Activated T-helper 2 cell treated with anti-CD3 and anti-CD28 coated beads, Interferon-gamma antibody, Interleukin-2, Interleukin-4, amounts not matched to agents 10 μg/mL and 5 μg/mL and 100 μg/mL, durations not matched to agents 14 hours and 24 hours and 36 hours (primary cell): ENCODE measurements around the gene DCHS1. TPM values are rescaled to one million over a fixed set of nuclear protein-coding genes. Genes with fewer than 3 reads are reported as not detected.
A peak's percentile ranks its signal among the peaks of the same experiment; 100 is the strongest.

Experiments used
- DNase-seq: peaks from one replicate; pipeline ENCODE4 v3.0.0; 2021; ENCODE audit warnings: low spot score
- H3K27ac Mint-ChIP-seq: one replicate; pipeline ENCODE4 v1.8.0; 2021; ENCODE audit warnings: mixed read lengths
- H3K27me3 Mint-ChIP-seq: one replicate; pipeline ENCODE4 v1.8.0; 2021; ENCODE audit warnings: low read depth, mixed read lengths
- H3K36me3 Mint-ChIP-seq: one replicate; pipeline ENCODE4 v1.8.0; 2021; ENCODE audit warnings: low read depth, mixed read lengths
- H3K4me1 Mint-ChIP-seq: one replicate; pipeline ENCODE4 v1.8.0; 2021; ENCODE audit warnings: low read depth, mixed read lengths
- H3K4me3 Mint-ChIP-seq: one replicate; pipeline ENCODE4 v1.8.0; 2021; ENCODE audit warnings: low read depth, mild to moderate bottlenecking, moderate library complexity, mixed read lengths
- H3K9me3 Mint-ChIP-seq: one replicate; pipeline ENCODE4 v1.8.0; 2021; ENCODE audit warnings: mixed read lengths
- intact Hi-C: fragments of 100-400 bp; cut with micrococcal nuclease; formaldehyde crosslinking; loops from one replicate; pipeline ENCODE4 v1.15.1; 2023
- total RNA-seq: library from RNA; stranded (reverse); gene quantifications from 2 replicates; pipeline ENCODE4 v1.2.3, GENCODE V29; 2022

The DCHS1 gene
- total RNA-seq, 1 donor from 2014 or later: 0.57 TPM

DNA sequence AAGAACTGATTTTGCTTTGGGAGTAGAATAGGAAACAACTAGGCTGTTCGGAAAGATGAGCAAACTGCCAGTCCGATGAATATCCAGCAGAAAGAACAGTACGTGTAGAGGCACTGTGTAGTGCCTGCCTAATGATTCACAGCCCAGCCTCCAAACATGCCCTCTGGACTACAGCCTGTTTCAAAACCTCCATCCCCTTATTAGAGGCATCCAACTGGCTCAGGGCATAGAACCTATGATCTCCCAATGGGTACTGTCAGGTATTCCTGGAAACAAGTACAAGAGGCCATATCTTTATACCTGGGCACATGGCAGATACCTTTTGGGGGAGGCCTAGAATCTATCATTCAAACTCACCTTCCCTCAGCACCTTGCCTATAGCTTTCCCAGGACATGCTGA lies 57.1 kb downstream of the DCHS1 start:
- no peak overlapping the region for H3K4me3 Mint-ChIP-seq
- intact Hi-C loops: no loop called here
- H3K4me1 Mint-ChIP-seq: peaks cover 23% of the 10 kb centered on the region
- H3K9me3 Mint-ChIP-seq: no peaks in the 10 kb centered on the region
- no peak for DNase-seq
- no peaks in the 10 kb centered on the region for H3K27me3 Mint-ChIP-seq
- no peak overlapping the region for H3K27ac Mint-ChIP-seq
- peaks cover 57% of the 10 kb centered on the region for H3K36me3 Mint-ChIP-seq

GRCh38 chr11:6596239-6596877 lies 59.3 kb downstream of the DCHS1 start:
- intact Hi-C loops: no loop called here
- Mint-ChIP-seq H3K27ac (peak overlapping the region; percentile 42), H3K9me3 (no peaks in the 10 kb centered on the region), H3K4me3 (no peak overlapping the region), H3K36me3 (peaks cover 67% of the 10 kb centered on the region), H3K4me1 (peaks cover 13% of the 10 kb centered on the region), H3K27me3 (no peaks in the 10 kb centered on the region)
- DNase-seq: no peak

GRCh38 chr11:6594142-6594768 lies 61.4 kb downstream of the DCHS1 start:
- no peak for DNase-seq
- Mint-ChIP-seq H3K27me3 (no peaks in the 10 kb centered on the region), H3K9me3 (no peaks in the 10 kb centered on the region), H3K27ac (no peak overlapping the region), H3K4me3 (no peak overlapping the region), H3K4me1 (peaks cover 12% of the 10 kb centered on the region), H3K36me3 (peaks cover 65% of the 10 kb centered on the region)
- intact Hi-C loops: no loop called here

DNA sequence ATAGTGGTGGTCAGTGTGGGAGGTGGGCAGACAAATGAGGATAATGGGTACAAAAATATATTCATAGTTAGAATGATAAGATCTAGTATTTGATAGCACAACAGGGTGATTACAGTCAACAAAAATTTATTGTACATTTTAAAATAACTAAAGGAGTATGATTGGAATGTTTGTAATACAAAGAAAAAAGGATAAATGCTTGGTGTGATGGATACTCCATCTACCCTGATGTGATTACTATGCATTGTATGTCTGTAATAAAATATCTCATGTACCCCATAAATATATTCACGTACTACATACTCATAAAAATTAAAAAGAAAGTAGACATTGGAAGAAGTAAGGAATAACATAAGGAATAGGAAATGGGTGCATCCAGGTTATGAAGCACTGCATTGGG lies 67.6 kb downstream of the DCHS1 start:
- Mint-ChIP-seq H3K27me3 (no peaks in the 10 kb centered on the region), H3K4me3 (no peak overlapping the region)

DNA sequence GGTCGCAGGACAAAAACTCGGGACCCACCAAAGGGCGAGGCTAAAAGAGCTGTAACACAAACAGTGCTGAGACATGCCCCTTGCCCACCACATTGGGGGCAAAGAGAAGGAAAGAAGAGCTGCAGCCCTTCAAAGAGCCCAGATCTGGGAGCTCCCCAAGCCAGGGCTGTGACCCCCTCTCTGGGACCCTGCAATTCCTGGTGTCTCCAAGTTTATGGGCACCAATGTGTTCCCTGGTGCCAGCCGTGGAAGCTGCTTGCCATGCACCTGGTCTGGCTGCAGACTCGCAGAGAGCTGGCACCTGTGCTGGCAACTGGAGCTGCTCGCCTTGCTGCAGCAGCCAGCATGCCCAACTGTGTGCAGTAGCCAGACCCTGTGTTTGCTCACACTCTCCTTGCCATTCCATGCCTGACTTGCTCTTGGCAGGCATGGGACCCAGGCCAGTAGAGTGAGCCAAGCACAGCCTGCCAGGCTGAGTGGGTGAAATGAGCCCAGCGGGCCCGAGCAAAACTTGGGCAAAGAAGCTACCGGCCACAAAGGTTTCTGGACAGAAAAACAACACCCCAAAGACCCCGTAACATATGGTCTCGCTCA lies 68.2 kb downstream of the DCHS1 start:
- Mint-ChIP-seq H3K9me3 (peaks cover 24% of the 10 kb centered on the region), H3K36me3 (peaks cover 47% of the 10 kb centered on the region), H3K4me1 (no peaks in the 10 kb centered on the region), H3K27ac (no peak overlapping the region), H3K27me3 (no peaks in the 10 kb centered on the region), H3K4me3 (no peak overlapping the region)
- intact Hi-C loops: no loop called here
- no peak for DNase-seq

More for the DNA sequence above, 67.6 kb downstream of the DCHS1 start:
- peaks cover 45% of the 10 kb centered on the region for H3K36me3 Mint-ChIP-seq
- H3K9me3 Mint-ChIP-seq: peaks cover 21% of the 10 kb centered on the region
- DNase-seq: no peak
- intact Hi-C loops: no loop called here
- no peaks in the 10 kb centered on the region for H3K4me1 Mint-ChIP-seq
- no peak overlapping the region for H3K27ac Mint-ChIP-seq

- Mint-ChIP-seq H3K4me3 (no peak overlapping the region), H3K27me3 (no peaks in the 10 kb centered on the region), H3K36me3 (peaks cover 45% of the 10 kb centered on the region), H3K4me1 (no peaks in the 10 kb centered on the region), H3K9me3 (peaks cover 28% of the 10 kb centered on the region), H3K27ac (no peak overlapping the region)
- no peak for DNase-seq
- intact Hi-C loops: no loop called here
Observed at GRCh38 chr11:6586434-6587359, 68.9 kb downstream of the DCHS1 start.

DNA sequence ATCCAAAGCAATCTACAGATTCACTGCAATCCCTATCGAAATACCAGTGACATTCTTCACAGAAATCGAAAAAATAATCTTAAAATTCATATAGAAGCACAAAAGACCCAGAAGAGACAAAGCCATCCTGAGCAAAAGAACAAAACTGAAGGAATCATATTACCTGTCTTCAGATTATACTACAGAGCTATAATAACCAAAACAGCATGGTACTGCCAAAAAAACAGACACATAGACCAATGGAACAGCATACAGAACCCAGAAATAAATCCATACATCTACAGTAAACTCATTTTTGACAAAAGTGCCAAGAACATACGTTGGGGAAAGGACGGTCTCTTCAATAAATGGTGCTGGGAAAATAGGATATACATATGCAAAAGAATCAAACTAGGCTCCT lies 71.1 kb downstream of the DCHS1 start:
- H3K27me3 Mint-ChIP-seq: no peaks in the 10 kb centered on the region
- intact Hi-C loops: no loop called here
- no peaks in the 10 kb centered on the region for H3K4me1 Mint-ChIP-seq
- H3K4me3 Mint-ChIP-seq: no peak overlapping the region
- peaks cover 44% of the 10 kb centered on the region for H3K36me3 Mint-ChIP-seq
- peaks cover 28% of the 10 kb centered on the region for H3K9me3 Mint-ChIP-seq
- H3K27ac Mint-ChIP-seq: no peak overlapping the region
- no peak for DNase-seq

DNA sequence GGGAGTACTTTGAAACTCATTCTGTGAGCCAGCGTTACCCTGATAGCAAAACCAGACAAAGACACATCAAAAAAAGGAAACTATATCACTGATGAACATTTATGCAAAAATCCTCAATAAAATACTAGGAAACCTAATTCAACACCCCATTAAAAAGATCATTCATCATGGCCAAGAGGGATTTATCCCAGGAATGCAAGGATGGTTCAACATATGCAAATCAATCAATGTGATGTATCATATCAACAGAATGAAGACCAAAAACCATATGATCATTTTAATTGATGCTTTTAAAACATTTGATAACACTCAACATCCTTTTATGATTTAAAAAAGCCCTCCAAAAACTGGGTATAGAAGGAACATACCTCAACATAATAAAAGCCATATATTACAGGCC lies 72.0 kb downstream of the DCHS1 start:
- Mint-ChIP-seq H3K4me3 (no peak overlapping the region), H3K27me3 (no peaks in the 10 kb centered on the region), H3K4me1 (no peaks in the 10 kb centered on the region), H3K27ac (no peak overlapping the region), H3K36me3 (peaks cover 44% of the 10 kb centered on the region), H3K9me3 (peaks cover 28% of the 10 kb centered on the region)
- intact Hi-C loops: no loop called here
- DNase-seq: no peak

- Mint-ChIP-seq H3K27ac (no peak overlapping the region), H3K9me3 (peaks cover 24% of the 10 kb centered on the region), H3K36me3 (peaks cover 34% of the 10 kb centered on the region), H3K27me3 (no peaks in the 10 kb centered on the region), H3K4me3 (no peak overlapping the region), H3K4me1 (no peaks in the 10 kb centered on the region)
- intact Hi-C loops: no loop called here
- no peak for DNase-seq
Observed at GRCh38 chr11:6579681-6580080, 75.9 kb downstream of the DCHS1 start.

DNA sequence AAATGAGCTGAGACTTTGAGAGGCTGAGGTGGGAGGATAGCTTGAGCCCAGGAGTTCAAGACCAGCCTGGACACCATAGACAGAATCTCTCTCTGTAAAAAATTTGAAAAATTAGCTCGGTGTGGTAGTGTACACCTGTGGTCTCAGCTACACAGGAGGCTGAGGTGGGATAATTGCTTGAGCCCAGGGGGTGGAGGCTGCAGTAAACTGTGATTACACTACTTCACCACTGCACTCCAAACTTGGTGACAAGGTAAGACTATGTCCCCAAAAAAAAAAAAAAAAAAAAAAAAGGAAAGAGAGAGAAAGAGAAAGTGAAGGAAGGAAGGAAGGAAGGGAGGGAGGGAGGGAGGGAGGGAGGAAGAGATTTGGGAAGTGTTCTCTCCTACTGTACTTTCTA lies 77.5 kb downstream of the DCHS1 start:
- Mint-ChIP-seq H3K4me3 (no peak overlapping the region), H3K27ac (no peak overlapping the region), H3K4me1 (no peaks in the 10 kb centered on the region), H3K27me3 (no peaks in the 10 kb centered on the region), H3K36me3 (peaks cover 18% of the 10 kb centered on the region), H3K9me3 (peaks cover 9% of the 10 kb centered on the region)
- intact Hi-C loops: no loop called here
- no peak for DNase-seq

DNA sequence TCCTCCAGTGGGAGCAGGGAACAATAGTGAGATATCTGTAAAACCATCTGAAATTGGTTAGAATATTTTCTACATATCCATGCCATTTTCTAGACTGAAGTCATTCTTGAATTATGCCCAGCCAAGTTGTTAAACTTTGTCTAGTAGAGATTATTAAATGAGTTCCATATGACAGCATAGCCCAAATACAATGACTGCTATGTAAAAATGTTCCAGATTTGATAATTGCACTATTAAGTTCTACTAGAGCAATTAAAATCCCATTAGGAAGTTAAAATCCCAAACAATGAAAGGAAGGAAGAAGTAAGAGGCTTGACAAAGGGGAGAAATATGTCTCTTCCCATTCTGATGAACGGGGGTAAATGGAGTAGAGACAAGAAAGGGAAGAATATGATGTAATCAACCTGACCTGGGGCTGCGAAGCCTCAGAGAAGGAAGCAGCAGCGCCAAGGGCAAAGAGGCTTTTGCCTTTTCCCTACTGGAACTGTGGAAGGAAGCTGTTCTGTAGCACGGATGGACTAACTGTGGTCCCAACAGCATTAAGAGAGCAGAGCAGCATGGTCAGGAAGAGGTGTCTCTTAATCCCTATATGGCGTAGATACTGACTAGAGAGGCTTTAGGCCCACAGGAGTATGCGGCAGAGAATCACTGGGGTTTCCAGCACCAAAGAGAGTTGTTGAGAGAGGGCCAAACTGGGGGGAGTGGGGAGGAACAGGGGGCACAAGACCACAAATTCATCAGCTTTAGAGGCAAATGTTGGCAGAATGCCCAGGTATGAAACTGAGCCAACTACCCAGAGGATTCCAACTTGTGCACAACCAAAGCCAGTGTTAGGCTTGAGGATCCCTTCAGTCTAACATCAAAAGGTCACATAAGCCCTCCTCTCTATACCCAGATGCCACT lies 78.9 kb downstream of the DCHS1 start:
- peaks cover 6% of the 10 kb centered on the region for H3K36me3 Mint-ChIP-seq
- intact Hi-C loops: no loop called here

More for the DNA sequence above, 78.9 kb downstream of the DCHS1 start:
- Mint-ChIP-seq H3K4me1 (no peaks in the 10 kb centered on the region), H3K9me3 (no peaks in the 10 kb centered on the region), H3K27me3 (no peaks in the 10 kb centered on the region), H3K27ac (no peak overlapping the region), H3K4me3 (no peak overlapping the region)
- DNase-seq: no peak
